Fibroblast of the aortic adventitia (primary cell): ENCODE data around the gene SLC52A3. TPM values are rescaled to one million over a fixed set of nuclear protein-coding genes. Genes with fewer than 3 reads are reported as not detected.

Source experiments
- DNase-seq: peaks from one replicate; pipeline ENCODE4 v3.0.0-alpha.2; 2010; ENCODE audit warnings: low read depth
- H3K4me3 ChIP-seq: 2 replicates; pipeline ENCODE4 v1.5.1; 2011; ENCODE audit warnings: low read depth, mild to moderate bottlenecking, control low read depth, low read length, moderate library complexity
- CTCF ChIP-seq: IDR thresholded peaks from 2 replicates; pipeline ENCODE4 v1.5.1; 2011; ENCODE audit warnings: mild to moderate bottlenecking, low read length, control low read depth, inconsistent platforms; ENCODE audit not compliant: insufficient read depth
- total RNA-seq: library from RNA; depleted of rRNA; stranded (reverse); fragments of >200 nt; gene quantifications from 2 replicates; pipeline ENCODE4 v1.2.3, GENCODE V29; 2012; ENCODE audit warnings: low replicate concordance

Gene SLC52A3
- total RNA-seq, 1 donor = not detected

- H3K4me3 ChIP-seq = no peak overlapping the region
- no peak for TF ChIP-seq CTCF
- no peak for DNase-seq
Measured at GRCh38 chr20:745683-746301, 22.5 kb downstream of the SLC52A3 start.

GRCh38 chr20:742156-742555 lies 26.1 kb downstream of the SLC52A3 start:
- no peak overlapping the region for H3K4me3 ChIP-seq
- TF ChIP-seq CTCF = no peak
- no peak for DNase-seq

GRCh38 chr20:741620-742019 lies 26.7 kb downstream of the SLC52A3 start:
- TF ChIP-seq CTCF = no peak
- no peak overlapping the region for H3K4me3 ChIP-seq
- DNase-seq = no peak

GRCh38 chr20:740162-740561 lies 28.1 kb downstream of the SLC52A3 start:
- TF ChIP-seq CTCF = no peak
- no peak for DNase-seq
- no peak overlapping the region for H3K4me3 ChIP-seq

GRCh38 chr20:739736-740135 lies 28.6 kb downstream of the SLC52A3 start:
- no peak for DNase-seq
- H3K4me3 ChIP-seq = no peak overlapping the region
- no peak for TF ChIP-seq CTCF

- DNase-seq = no peak
- TF ChIP-seq CTCF = no peak
- H3K4me3 ChIP-seq = no peak overlapping the region
Measured at GRCh38 chr20:733861-734260, 34.4 kb downstream of the SLC52A3 start.

GRCh38 chr20:732727-733126 lies 35.6 kb downstream of the SLC52A3 start:
- no peak for TF ChIP-seq CTCF
- DNase-seq = no peak
- H3K4me3 ChIP-seq = no peak overlapping the region
